Activated naive CD8-positive, alpha-beta T cell treated with anti-CD3 and anti-CD28 coated beads, Interleukin-2, amount 50 U/mL, for 24 hours (primary cell): ENCODE data around the gene GFY.

Source experiments
- ATAC-seq: fragments of 150-1000 bp; cut with Tn5 transposase; one replicate; pipeline ENCODE4 v1.10.0; 2021
- DNase-seq: peaks from one replicate; pipeline ENCODE4 v3.0.0; 2021
- H3K27ac Mint-ChIP-seq: one replicate; pipeline ENCODE4 v1.8.0; 2021; ENCODE audit warnings: mild to moderate bottlenecking, mixed read lengths
- H3K27me3 Mint-ChIP-seq: one replicate; pipeline ENCODE4 v1.8.0; 2021; ENCODE audit warnings: mixed read lengths
- H3K36me3 Mint-ChIP-seq: one replicate; pipeline ENCODE4 v1.8.0; 2021; ENCODE audit warnings: low read depth, mixed read lengths
- H3K4me1 Mint-ChIP-seq: one replicate; pipeline ENCODE4 v1.8.0; 2021; ENCODE audit warnings: mixed read lengths
- H3K4me3 Mint-ChIP-seq: one replicate; pipeline ENCODE4 v1.8.0; 2021; ENCODE audit warnings: mild to moderate bottlenecking, moderate library complexity, mixed read lengths
- H3K9me3 Mint-ChIP-seq: one replicate; pipeline ENCODE4 v1.8.0; 2021; ENCODE audit warnings: mixed read lengths

GFY gene

DNA sequence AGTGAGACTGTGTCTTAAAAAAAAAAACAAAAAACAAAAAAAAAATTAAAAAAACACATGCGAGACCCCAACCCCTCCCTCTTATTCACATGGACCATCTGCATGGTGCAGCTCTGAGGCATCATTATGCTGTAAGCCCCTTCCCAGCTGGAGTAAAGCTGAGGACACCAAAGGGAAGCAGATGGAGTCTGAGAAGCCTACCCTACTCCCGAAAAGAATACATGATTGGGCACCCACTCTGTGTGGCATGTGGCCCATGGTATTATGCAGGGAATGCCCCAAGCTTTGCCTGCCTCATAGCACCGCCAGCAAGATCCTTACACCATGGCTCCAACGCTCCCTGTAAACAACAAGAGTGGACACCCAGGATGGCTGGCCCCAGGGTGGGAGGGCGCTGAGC is 6.7 kb upstream of the GFY start:
- Mint-ChIP-seq H3K27me3 (peaks cover 58% of the 10 kb centered on the region), H3K27ac (no peak overlapping the region), H3K36me3 (no peaks in the 10 kb centered on the region), H3K4me3 (no peak overlapping the region), H3K9me3 (no peaks in the 10 kb centered on the region), H3K4me1 (peaks cover 23% of the 10 kb centered on the region)
- no peak for DNase-seq
- no peak for ATAC-seq

- peaks cover 29% of the 10 kb centered on the region for H3K4me1 Mint-ChIP-seq
- H3K27me3 Mint-ChIP-seq, result peaks cover 64% of the 10 kb centered on the region
- no peaks in the 10 kb centered on the region for H3K9me3 Mint-ChIP-seq
- ATAC-seq (no peak), DNase-seq (no peak)
- H3K4me3 Mint-ChIP-seq, result no peak overlapping the region
- no peaks in the 10 kb centered on the region for H3K36me3 Mint-ChIP-seq
- H3K27ac Mint-ChIP-seq, result no peak overlapping the region
These were observed 6.0 kb upstream of the GFY start for GRCh38 chr19:49419173-49419572.

- no peak overlapping the region for H3K4me3 Mint-ChIP-seq
- H3K27me3 Mint-ChIP-seq, result peaks cover 75% of the 10 kb centered on the region
- no peaks in the 10 kb centered on the region for H3K36me3 Mint-ChIP-seq
- ATAC-seq (no peak), DNase-seq (no peak)
- peaks cover 30% of the 10 kb centered on the region for H3K4me1 Mint-ChIP-seq
- no peaks in the 10 kb centered on the region for H3K9me3 Mint-ChIP-seq
- H3K27ac Mint-ChIP-seq, result no peak overlapping the region
These were observed 5.0 kb upstream of the GFY start for GRCh38 chr19:49420227-49420626.

GRCh38 chr19:49421039-49421877 is 3.9 kb upstream of the GFY start:
- Mint-ChIP-seq H3K4me1 (peaks cover 30% of the 10 kb centered on the region), H3K36me3 (no peaks in the 10 kb centered on the region), H3K27ac (no peak overlapping the region), H3K27me3 (peaks cover 81% of the 10 kb centered on the region), H3K9me3 (no peaks in the 10 kb centered on the region), H3K4me3 (peak overlapping the region; percentile 32)
- DNase-seq (peak; percentile 46), ATAC-seq (peak; percentile 14)

DNA sequence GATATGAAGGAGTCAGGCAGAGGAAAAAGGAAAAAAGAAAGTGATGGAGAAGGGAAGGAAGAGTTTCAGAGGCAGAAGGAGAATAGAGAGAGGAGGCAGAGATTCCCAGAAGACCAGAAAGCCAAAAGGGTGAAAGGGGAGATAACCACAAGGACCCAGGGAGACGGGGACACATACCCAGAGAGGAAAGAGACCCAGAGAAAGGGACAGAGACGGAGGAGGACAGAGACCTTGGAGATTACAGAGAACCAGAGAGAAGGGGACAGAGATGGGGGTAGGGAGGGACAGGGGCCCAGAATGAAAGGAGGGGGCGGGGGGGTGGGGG is 3.3 kb upstream of the GFY start:
- ATAC-seq, result no peak
- Mint-ChIP-seq H3K4me3 (no peak overlapping the region), H3K27ac (no peak overlapping the region), H3K36me3 (no peaks in the 10 kb centered on the region), H3K9me3 (no peaks in the 10 kb centered on the region), H3K4me1 (peaks cover 36% of the 10 kb centered on the region), H3K27me3 (peaks cover 82% of the 10 kb centered on the region)
- no peak for DNase-seq

DNA sequence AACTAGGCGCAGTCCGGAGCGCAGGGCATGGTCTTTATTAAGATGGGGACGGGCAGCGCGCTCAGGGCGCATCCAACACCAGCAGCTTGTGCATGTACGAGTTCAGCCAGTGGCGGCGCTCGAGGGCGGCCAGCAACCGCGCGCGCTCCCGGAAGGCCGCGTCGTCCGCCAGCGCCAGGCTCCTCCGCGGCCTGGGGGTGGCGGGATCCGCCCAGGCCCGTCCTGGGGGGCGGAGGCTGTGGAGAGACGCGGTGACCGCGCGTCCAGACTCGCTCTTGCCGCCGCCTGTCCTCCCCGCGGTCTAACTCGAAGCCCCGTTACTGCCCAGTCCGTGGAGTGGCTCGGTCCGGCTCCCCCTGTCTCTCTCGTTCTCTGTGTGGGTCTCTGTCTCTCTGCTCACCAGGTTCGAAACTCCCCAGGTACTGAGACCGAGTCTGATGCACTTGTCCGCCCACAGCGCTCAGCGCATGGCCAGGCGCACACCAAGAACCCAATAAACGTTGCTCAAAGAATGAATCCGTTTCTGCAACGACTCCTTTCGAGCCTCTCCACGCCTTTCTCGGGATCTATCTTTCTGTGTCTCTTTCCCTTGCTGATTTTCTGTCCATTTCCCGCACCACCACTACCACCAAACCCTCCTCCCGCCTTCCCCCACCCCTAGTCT is 2.6 kb upstream of the GFY start:
- Mint-ChIP-seq H3K27me3 (peaks cover 85% of the 10 kb centered on the region), H3K9me3 (no peaks in the 10 kb centered on the region), H3K4me3 (peak overlapping the region; percentile 62), H3K27ac (no peak overlapping the region), H3K36me3 (no peaks in the 10 kb centered on the region), H3K4me1 (peaks cover 40% of the 10 kb centered on the region)
- DNase-seq (peak; percentile 62), ATAC-seq (no peak)

GRCh38 chr19:49423071-49423984 is 1.9 kb upstream of the GFY start, which contains the start of gene PTH2:
TSS of gene PTH2 (minus strand) at chr19:49423441. CDS start at chr19:49423339, 102 bp downstream.
- Mint-ChIP-seq H3K27me3 (peaks cover 90% of the 10 kb centered on the region), H3K27ac (no peak within 1 kb of the TSS), H3K4me1 (peaks cover 46% of the 10 kb centered on the region), H3K36me3 (no peaks in the 10 kb centered on the region), H3K9me3 (no peaks in the 10 kb centered on the region), H3K4me3 (peak within 1 kb of the TSS; percentile 62)
- DNase-seq, result no peak
- ATAC-seq, result no peak

GRCh38 chr19:49423985-49424303 is 1.2 kb upstream of the GFY start:
- peak; percentile 72 for ATAC-seq
- no peaks in the 10 kb centered on the region for H3K9me3 Mint-ChIP-seq
- DNase-seq, result no peak
- H3K27ac Mint-ChIP-seq, result no peak overlapping the region
- H3K36me3 Mint-ChIP-seq, result no peaks in the 10 kb centered on the region
- peaks cover 92% of the 10 kb centered on the region for H3K27me3 Mint-ChIP-seq
- H3K4me1 Mint-ChIP-seq, result peaks cover 50% of the 10 kb centered on the region
- peak overlapping the region; percentile 35 for H3K4me3 Mint-ChIP-seq

- Mint-ChIP-seq H3K36me3 (no peaks in the 10 kb centered on the region), H3K4me1 (peaks cover 54% of the 10 kb centered on the region), H3K9me3 (no peaks in the 10 kb centered on the region), H3K27me3 (peaks cover 90% of the 10 kb centered on the region), H3K4me3 (no peak overlapping the region), H3K27ac (no peak overlapping the region)
- ATAC-seq (no peak), DNase-seq (peak; percentile 54)
These were observed 869 bp downstream of the GFY start for GRCh38 chr19:49425922-49426592.

DNA sequence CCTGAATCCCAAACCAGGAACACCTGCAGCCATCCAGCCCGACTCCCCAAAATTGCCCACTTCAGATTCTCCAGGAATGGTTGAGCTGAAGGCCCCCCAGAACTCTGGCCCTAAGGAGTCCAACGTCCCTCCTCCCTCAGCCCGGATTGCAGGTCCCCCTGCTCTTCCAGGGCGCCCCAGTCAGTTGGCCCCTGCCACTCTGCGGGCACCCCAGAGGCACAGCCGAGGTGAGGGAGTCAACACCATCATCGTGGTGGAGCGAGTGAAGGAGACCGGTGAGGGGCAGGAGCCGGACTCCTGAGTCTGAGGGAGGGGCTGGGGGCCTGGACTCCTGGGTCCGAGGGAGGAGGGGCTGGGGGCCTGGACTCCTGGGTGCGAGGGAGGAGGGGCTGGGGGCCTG is 2.2 kb downstream of the GFY start:
- Mint-ChIP-seq H3K27me3 (peaks cover 91% of the 10 kb centered on the region), H3K27ac (no peak overlapping the region), H3K9me3 (no peaks in the 10 kb centered on the region), H3K36me3 (no peaks in the 10 kb centered on the region), H3K4me1 (peaks cover 50% of the 10 kb centered on the region), H3K4me3 (no peak overlapping the region)
- DNase-seq (no peak), ATAC-seq (no peak)

DNA sequence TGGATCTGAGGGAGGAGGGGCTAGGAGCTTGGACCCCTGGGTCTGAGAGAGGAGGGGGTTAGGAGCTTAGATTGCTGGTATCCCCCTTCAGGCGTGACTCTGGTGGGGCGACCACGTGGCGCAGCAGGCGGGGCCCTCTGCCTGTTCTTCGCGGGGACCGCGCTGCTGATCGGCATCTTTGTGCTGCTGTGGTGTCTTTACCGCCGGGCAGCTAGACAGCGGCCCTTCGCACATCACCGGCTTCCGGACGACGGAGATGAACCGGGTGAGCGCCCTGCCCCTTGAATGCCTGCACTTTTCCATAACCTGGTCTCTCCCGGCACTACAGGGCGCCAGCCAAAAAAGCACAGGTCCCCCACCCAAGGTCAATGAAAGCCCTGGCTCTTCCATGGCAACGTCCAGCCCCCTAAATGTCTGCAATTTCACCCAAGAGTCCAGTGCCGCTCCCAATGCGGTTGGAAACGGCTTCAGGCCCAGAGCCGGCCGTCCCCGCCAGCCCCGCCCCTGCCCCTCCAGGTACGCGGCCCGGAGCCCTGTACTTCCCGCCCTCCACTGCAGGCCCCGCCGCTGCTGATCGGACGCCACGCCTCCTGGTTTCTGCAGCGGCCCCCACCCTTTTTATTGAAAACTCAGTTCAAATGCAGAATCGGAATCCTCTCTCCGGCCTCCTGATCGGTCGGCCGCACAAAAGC is 2.8 kb downstream of the GFY start:
- H3K27ac Mint-ChIP-seq, result no peak overlapping the region
- H3K36me3 Mint-ChIP-seq, result no peaks in the 10 kb centered on the region
- ATAC-seq (peak; percentile 23), DNase-seq (no peak)
- H3K9me3 Mint-ChIP-seq, result no peaks in the 10 kb centered on the region
- H3K4me1 Mint-ChIP-seq, result peaks cover 47% of the 10 kb centered on the region
- H3K27me3 Mint-ChIP-seq, result peaks cover 92% of the 10 kb centered on the region
- H3K4me3 Mint-ChIP-seq, result no peak overlapping the region

GRCh38 chr19:49428547-49429451 is 3.6 kb downstream of the GFY start:
- no peaks in the 10 kb centered on the region for H3K36me3 Mint-ChIP-seq
- peaks cover 94% of the 10 kb centered on the region for H3K27me3 Mint-ChIP-seq
- DNase-seq (no peak), ATAC-seq (no peak)
- H3K4me1 Mint-ChIP-seq, result peaks cover 45% of the 10 kb centered on the region
- H3K4me3 Mint-ChIP-seq, result no peak overlapping the region
- H3K9me3 Mint-ChIP-seq, result no peaks in the 10 kb centered on the region
- no peak overlapping the region for H3K27ac Mint-ChIP-seq

DNA sequence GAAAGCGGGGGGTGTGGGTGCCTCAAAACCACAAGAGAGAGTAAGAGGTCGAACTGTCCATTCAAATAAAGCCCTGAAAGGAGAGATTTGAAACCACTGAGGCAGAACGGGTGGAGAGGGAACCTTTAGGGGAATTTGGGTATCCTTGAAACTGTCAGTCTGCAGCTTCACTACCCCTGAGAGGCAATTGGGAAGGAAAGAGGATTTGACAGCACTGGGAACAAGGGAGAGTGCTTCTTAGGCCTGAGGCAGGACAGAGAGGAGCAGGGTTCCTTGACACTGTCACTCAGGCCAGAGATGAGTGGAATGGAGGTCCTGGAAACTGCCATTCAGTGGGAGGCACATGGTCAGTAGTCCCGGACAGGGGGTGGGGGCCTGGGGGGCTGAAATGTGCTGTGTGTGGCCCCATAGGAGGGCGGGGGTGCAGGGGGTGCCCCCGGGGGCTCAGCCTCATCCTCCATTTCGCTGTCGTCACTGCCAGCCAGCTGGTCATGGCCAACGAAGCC is 5.0 kb downstream of the GFY start:
- Mint-ChIP-seq H3K4me3 (no peak overlapping the region), H3K9me3 (no peaks in the 10 kb centered on the region), H3K4me1 (peaks cover 40% of the 10 kb centered on the region), H3K27ac (no peak overlapping the region), H3K36me3 (no peaks in the 10 kb centered on the region), H3K27me3 (peaks cover 93% of the 10 kb centered on the region)
- DNase-seq, result no peak
- no peak for ATAC-seq
